Activated naive CD4-positive, alpha-beta T cell treated with anti-CD3 and anti-CD28 coated beads, Interleukin-2, amount 50 U/mL, for 16 hours (primary cell): ENCODE data around the gene PAX3.

Source experiments
- DNase-seq: peaks from one replicate; pipeline ENCODE4 v3.0.0-alpha.2; 2020

PAX3 gene

GRCh38 chr2:222295368-222296062 is 3.3 kb downstream of the PAX3 start:
- no peak for DNase-seq

GRCh38 chr2:222294996-222295367 is 3.8 kb downstream of the PAX3 start:
- no peak for DNase-seq

- DNase-seq, result no peak
Observed at GRCh38 chr2:222293660-222294630, 4.9 kb downstream of the PAX3 start.

- DNase-seq, result no peak
Observed at GRCh38 chr2:222292149-222293134, 6.4 kb downstream of the PAX3 start.

GRCh38 chr2:222291485-222291841 is 7.3 kb downstream of the PAX3 start:
- no peak for DNase-seq

GRCh38 chr2:222290736-222291484 is 7.9 kb downstream of the PAX3 start:
- no peak for DNase-seq

GRCh38 chr2:222290401-222290735 is 8.4 kb downstream of the PAX3 start:
- no peak for DNase-seq

GRCh38 chr2:222289278-222290160 is 9.3 kb downstream of the PAX3 start:
- no peak for DNase-seq

GRCh38 chr2:222288590-222289277 is 10.1 kb downstream of the PAX3 start:
- DNase-seq, result no peak

- DNase-seq, result no peak
Observed at GRCh38 chr2:222287862-222288479, 10.8 kb downstream of the PAX3 start.

- no peak for DNase-seq
Observed at GRCh38 chr2:222284466-222284865, 14.3 kb downstream of the PAX3 start.

- no peak for DNase-seq
Observed at GRCh38 chr2:222283634-222284033, 15.2 kb downstream of the PAX3 start.

- no peak for DNase-seq
Observed at GRCh38 chr2:222281506-222281905, 17.3 kb downstream of the PAX3 start.

- no peak for DNase-seq
Observed at GRCh38 chr2:222280795-222281194, 18.0 kb downstream of the PAX3 start.

GRCh38 chr2:222272446-222273015 is 26.3 kb downstream of the PAX3 start:
- DNase-seq, result no peak

- DNase-seq, result no peak
Observed at GRCh38 chr2:222271854-222272253, 26.9 kb downstream of the PAX3 start.

GRCh38 chr2:222270396-222270795 is 28.4 kb downstream of the PAX3 start:
- no peak for DNase-seq

- DNase-seq, result no peak
Observed at GRCh38 chr2:222269132-222269531, 29.7 kb downstream of the PAX3 start.

GRCh38 chr2:222268311-222268990 is 30.3 kb downstream of the PAX3 start:
- no peak for DNase-seq
